K562 (cell line): ENCODE measurements around the gene ACKR2. TPM values are rescaled to one million over a fixed set of nuclear protein-coding genes. Genes with fewer than 3 reads are reported as not detected.

Experiments
- ATAC-seq: fragments of 200-7000 bp; cut with Tn5 transposase; 3 replicates; pipeline ENCODE4 v1.9.1; 2020; ENCODE audit warnings: moderate library complexity
- BruUV-seq: library from RNA; stranded (reverse); fragments of 400-500 nt; replicated peaks from 2 replicates; lab custom pipeline; 2021; lab: Mats Ljungman, UMichigan
- CTCF ChIA-PET: fragments of 300-600 bp; formaldehyde crosslinking; extraction: SDS; loops from one replicate; lab custom pipeline; 2021; ENCODE audit warnings: low intra/inter-chr PET ratio; lab: Yijun Ruan, JAX
- POLR2A ChIA-PET: fragments of 300-600, 350-650 bp; sonication (Branson Sonifier 250); formaldehyde crosslinking; extraction: SDS; loops from one replicate; lab custom pipeline; 2021; ENCODE audit warnings: antibody characterized with exemption, inconsistent platforms; lab: Yijun Ruan, JAX
- DNase-seq, 4 experiments: peaks; one replicate each; pipeline versions ENCODE4 v3.0.0 to v3.0.0-alpha.2; 2011 to 2018; ENCODE audit warnings: low spot score in 3 of 4, mixed read lengths in 3 of 4; ENCODE audit errors: extremely low read depth in 1 of 4
- FAIRE-seq: peaks from 2 replicates; lab custom pipeline; 2011; peaks lifted over from hg19 to GRCh38; lab: Jason Lieb, UNC
- H2AFZ ChIP-seq: 2 replicates; pipeline ENCODE4 v1.6.0; 2011; ENCODE audit warnings: low read depth, low read length, control low read depth, inconsistent platforms
- H3K27ac ChIP-seq: fragments of 200-600 bp; 3 replicates; pipeline ENCODE4 v1.8.0; 2011; ENCODE audit warnings: low read depth, mild to moderate bottlenecking, control low read depth, inconsistent platforms, low read length, moderate library complexity, mixed read lengths; ENCODE audit errors: extremely low read depth
- H3K27me3 ChIP-seq, 2 experiments: fragments of 300-600 bp in 1 of 2; 2 replicates in 1 of 2; 3 replicates in 1 of 2; pipeline versions ENCODE4 v1.6.0 to v1.8.0; 2011; ENCODE audit warnings: inconsistent platforms in 2 of 2, low read length in 2 of 2, mild to moderate bottlenecking in 1 of 2, mixed read lengths in 1 of 2, moderate library complexity in 1 of 2; ENCODE audit not compliant: control insufficient read depth in 2 of 2, insufficient read depth in 2 of 2
- H3K36me3 ChIP-seq: fragments of 300-600 bp; 3 replicates; pipeline ENCODE4 v1.8.0; 2011; ENCODE audit warnings: mild to moderate bottlenecking, low read length, inconsistent platforms; ENCODE audit not compliant: control insufficient read depth, insufficient read depth
- H3K4me1 ChIP-seq, 2 experiments: fragments of 200-600 bp in 1 of 2; replicated peaks in 1 of 2; 2 replicates in 1 of 2; 3 replicates in 1 of 2; pipeline versions ENCODE4 v1.5.1 to v1.8.0; 2011; ENCODE audit warnings: inconsistent platforms in 2 of 2, low read length in 2 of 2, mild to moderate bottlenecking in 1 of 2, mixed read lengths in 1 of 2, moderate library complexity in 1 of 2; ENCODE audit not compliant: control insufficient read depth in 2 of 2, insufficient read depth in 2 of 2
- H3K4me2 ChIP-seq: 2 replicates; pipeline ENCODE4 v1.6.1; 2011; ENCODE audit warnings: low read length, control low read depth, inconsistent platforms, mixed read lengths; ENCODE audit not compliant: insufficient read depth
- H3K4me3 ChIP-seq: fragments of 200-600 bp; sonication (generic), shearing (Covaris generic); 2 replicates; pipeline ENCODE4 v1.5.1; 2016; ENCODE audit warnings: control low read depth, inconsistent platforms
- H3K79me2 ChIP-seq: fragments of 200-600 bp; 3 replicates; pipeline ENCODE4 v1.8.0; 2011; ENCODE audit warnings: low read length, inconsistent platforms; ENCODE audit not compliant: control insufficient read depth, insufficient read depth
- H3K9ac ChIP-seq, 2 experiments: 2 replicates each; pipeline versions ENCODE4 v1.6.0 to v1.6.1; 2011; ENCODE audit warnings: low read depth in 2 of 2, low read length in 2 of 2, control low read depth in 1 of 2, inconsistent platforms in 1 of 2, mild to moderate bottlenecking in 1 of 2, mixed read lengths in 1 of 2; ENCODE audit not compliant: insufficient read depth in 1 of 2
- H3K9me1 ChIP-seq: one replicate; pipeline ENCODE4 v1.6.0; 2011; ENCODE audit warnings: inconsistent platforms, mild to moderate bottlenecking, low read length, moderate library complexity; ENCODE audit not compliant: control insufficient read depth, insufficient read depth
- H3K9me3 ChIP-seq: replicated peaks from 2 replicates; pipeline ENCODE4 v1.5.1; 2011; ENCODE audit warnings: low read depth, low read length, inconsistent platforms; ENCODE audit not compliant: control insufficient read depth, insufficient read depth
- H4K20me1 ChIP-seq: replicated peaks from 2 replicates; pipeline ENCODE4 v1.6.1; 2011; ENCODE audit warnings: low read length, inconsistent platforms, mixed read lengths; ENCODE audit not compliant: control insufficient read depth, insufficient read depth
- ATF1 ChIP-seq, 2 experiments: fragments of 450-650 bp in 1 of 2; IDR thresholded peaks; 2 replicates each; pipeline ENCODE4 v1.6.1; 2016; ENCODE audit warnings: missing compliant biosample characterization in 1 of 2, missing genetic modification characterization in 1 of 2
- CBFA2T2 ChIP-seq: fragments of 450-650 bp; conservative IDR thresholded peaks from 2 replicates; pipeline ENCODE4 v1.6.1; 2017; ENCODE audit warnings: mild to moderate bottlenecking
- CBFA2T3 ChIP-seq: fragments of 450-650 bp; IDR thresholded peaks from 2 replicates; pipeline ENCODE4 v1.6.1; 2017
- JUND ChIP-seq, 2 experiments: IDR thresholded peaks; 2 replicates in 1 of 2; 3 replicates in 1 of 2; pipeline ENCODE4 v1.6.1; 2011; ENCODE audit warnings: borderline replicate concordance in 2 of 2, low read depth in 2 of 2, low read length in 2 of 2, improper control_type of control experiment in 1 of 2, missing biosample characterization in 1 of 2, missing genetic modification characterization in 1 of 2, missing genetic modification reagents in 1 of 2
- KLF16 ChIP-seq: IDR thresholded peaks from 2 replicates; pipeline ENCODE4 v1.6.1; 2016; ENCODE audit warnings: antibody characterized with exemption
- MBD2 ChIP-seq: sonication (generic); IDR thresholded peaks from 2 replicates; pipeline ENCODE4 v1.6.1; 2016; ENCODE audit warnings: low read depth, borderline replicate concordance
- MTA2 ChIP-seq: fragments of 450-650 bp; IDR thresholded peaks from 2 replicates; pipeline ENCODE4 v1.6.1; 2016; ENCODE audit warnings: low read depth
- MTF1 ChIP-seq: fragments of 250-450 bp; sonication (Bioruptor Pico); IDR thresholded peaks from 2 replicates; pipeline ENCODE4 v1.9.0; 2021; ENCODE audit warnings: moderate library complexity, mild to moderate bottlenecking, inconsistent platforms, borderline replicate concordance
- NCOR1 ChIP-seq: fragments of 450-650 bp; IDR thresholded peaks from 2 replicates; pipeline ENCODE4 v1.6.1; 2016; ENCODE audit warnings: mild to moderate bottlenecking, moderate library complexity
- RAD51 ChIP-seq: fragments of 450-650 bp; IDR thresholded peaks from 2 replicates; pipeline ENCODE4 v1.7.1; 2016; ENCODE audit warnings: low read depth, mild to moderate bottlenecking, borderline replicate concordance
- TCFL5 ChIP-seq: fragments of 250-450 bp; sonication (Bioruptor Pico); conservative IDR thresholded peaks from 2 replicates; pipeline ENCODE4 v1.6.1; 2021; ENCODE audit warnings: mild to moderate bottlenecking, moderate library complexity, matching md5 sums
- TEAD1 ChIP-seq, 2 experiments: fragments of 450-650 bp in 1 of 2; sonication (generic) in 1 of 2; formaldehyde crosslinking; IDR thresholded peaks; 2 replicates each; pipeline versions ENCODE4 v1.4.0 to v1.8.0; 2020 to 2022; ENCODE audit warnings: mild to moderate bottlenecking in 2 of 2, missing genetic modification reagents in 1 of 2
- XRCC4 ChIP-seq: IDR thresholded peaks from one replicate; pipeline ENCODE4 v1.6.1; 2011; ENCODE audit not compliant: insufficient read depth, insufficient read length; ENCODE audit errors: extremely low read depth
- ZNF124 ChIP-seq: sonication (generic); formaldehyde crosslinking; IDR thresholded peaks from 2 replicates; pipeline ENCODE4 v1.8.1; 2022; ENCODE audit warnings: missing genetic modification reagents
- ZNF217 ChIP-seq: sonication (generic); formaldehyde crosslinking; IDR thresholded peaks from 2 replicates; pipeline ENCODE4 v1.8.0; 2022; ENCODE audit warnings: mild to moderate bottlenecking, missing genetic modification reagents
- ZNF347 ChIP-seq: fragments of 450-650 bp; formaldehyde crosslinking; IDR thresholded peaks from 2 replicates; pipeline ENCODE4 v1.4.0; 2020; ENCODE audit warnings: low read depth, mild to moderate bottlenecking, moderate library complexity
- ZNF668 ChIP-seq: fragments of 250-450 bp; sonication (Bioruptor Pico); IDR thresholded peaks from 2 replicates; pipeline ENCODE4 v1.8.0; 2022; ENCODE audit warnings: mild to moderate bottlenecking, inconsistent platforms
- WGBS: fragments of 100-300 bp; shearing (Covaris generic); methylation state at CpG from one replicate; pipeline ENCODE4 v1.1.6; 2016; ENCODE audit warnings: low coverage, mixed read lengths; ENCODE audit not compliant: insufficient coverage; ENCODE audit errors: missing lambda C conversion rate; 5-methylcytosine and 5-hydroxymethylcytosine counted together
- in situ Hi-C: fragments of 300-500 bp; cut with MboI; formaldehyde crosslinking; loops from 4 replicates; pipeline ENCODE4 v1.15.0; 2018; ENCODE audit warnings: inconsistent platforms, mixed read lengths
- intact Hi-C: fragments of 100-400 bp; cut with micrococcal nuclease; formaldehyde crosslinking; loops from 2 replicates; pipeline ENCODE4 v1.14.2; 2022
- polyA plus RNA-seq, 8 experiments: library from polyadenylated mRNA; depleted of rRNA in 4 of 8; stranded (reverse) in 5 of 8; unstranded in 3 of 8; fragments of >200 nt; fragmentation: Nextera tagmentation in 2 of 8; fragmentation: Illumina TruSeq in 1 of 8; extraction: Ambion mirVana in 2 of 8; extraction: Trizol in 1 of 8; gene quantifications; 2 replicates each; pipeline versions ENCODE4 v1.2.1 to v1.2.3, GENCODE V29; 2011 to 2014; ENCODE audit warnings: inconsistent platforms in 1 of 8, missing spikeins in 1 of 8
- total RNA-seq, 7 experiments: library from RNA; depleted of rRNA in 6 of 7; stranded (reverse); fragments of >200 nt in 6 of 7; fragmentation: Illumina TruSeq in 2 of 7; extraction: Trizol in 2 of 7; gene quantifications; 2 replicates each; pipeline versions ENCODE4 v1.2.1 to v1.2.3, GENCODE V29; 2011 to 2021; ENCODE audit warnings: low replicate concordance in 1 of 7
- TF ChIP-seq, protein P1 (sequence below): fragments of 450-650 bp; formaldehyde crosslinking; IDR thresholded peaks from 2 replicates; pipeline ENCODE4 v1.4.0; 2020; ENCODE audit warnings: mild to moderate bottlenecking
- TF ChIP-seq, protein P2 (sequence below): IDR thresholded peaks from 3 replicates; pipeline ENCODE4 v1.6.1; 2011; ENCODE audit warnings: borderline replicate concordance, mild to moderate bottlenecking, moderate library complexity; ENCODE audit not compliant: insufficient read length; ENCODE audit errors: extremely low read depth

Gene ACKR2
- total and polyA plus RNA-seq, 9 of the 15 experiments (the other 6 are each of a cell fraction or from before 2014, with no cell fraction given), result 0.03 to 0.69 (median 0.25) TPM; not detected in 1

DNA sequence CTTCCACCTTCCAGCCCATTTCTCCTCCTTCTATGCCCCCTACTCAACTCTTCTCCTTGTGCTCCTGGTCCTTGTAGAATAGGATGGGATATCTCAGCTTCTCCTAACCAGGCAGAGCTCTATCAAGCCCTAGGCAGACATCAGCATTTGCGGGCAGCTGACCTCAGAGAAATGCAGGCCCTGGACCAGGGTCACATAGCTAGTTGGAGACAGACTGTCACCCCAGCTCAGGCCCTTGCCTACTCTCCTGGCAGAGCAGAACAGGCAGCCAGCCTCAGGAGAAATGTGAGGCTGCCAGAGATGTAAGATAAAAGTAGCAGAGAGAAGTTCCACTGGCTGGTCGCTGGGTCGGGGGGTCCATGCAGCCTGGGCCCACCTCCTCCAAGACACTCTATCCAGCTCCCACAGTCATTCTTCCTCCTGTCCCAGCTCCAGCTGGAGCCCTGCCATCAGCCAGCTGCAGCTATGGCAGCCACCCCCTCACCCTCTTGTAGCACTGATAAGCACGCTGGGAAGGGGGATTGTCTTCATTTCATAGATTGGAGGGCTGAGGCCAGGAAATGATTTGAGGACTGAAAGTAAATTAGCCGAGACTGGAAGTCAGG, 62.4 kb downstream of the ACKR2 start (continued):
- TF ChIP-seq NCOR1, result peak; percentile 13; the same call in 1 of the 2 replicates
- TF ChIP-seq RAD51, result no peak
- TF ChIP-seq TEAD1 (CRISPR knock-in tag; IDR thresholded peaks at IDR 0.05), result no peak
- peak; percentile 70 for TF ChIP-seq CBFA2T2
- TF ChIP-seq CBFA2T3, result peak; percentile 80
- TF ChIP-seq ZNF124 (CRISPR knock-in tag), result no peak
- TF ChIP-seq XRCC4, result no peak
- no peak for TF ChIP-seq ZNF668 (CRISPR knock-in tag)
- TF ChIP-seq ZNF217 (CRISPR knock-in tag), result no peak
- TF ChIP-seq TCFL5 (CRISPR knock-in tag), result no peak
- TF ChIP-seq KLF16, result peak; percentile 15; the same call in 1 of the 2 replicates
- TF ChIP-seq, all 486 proteins: peak for 10

DNA sequence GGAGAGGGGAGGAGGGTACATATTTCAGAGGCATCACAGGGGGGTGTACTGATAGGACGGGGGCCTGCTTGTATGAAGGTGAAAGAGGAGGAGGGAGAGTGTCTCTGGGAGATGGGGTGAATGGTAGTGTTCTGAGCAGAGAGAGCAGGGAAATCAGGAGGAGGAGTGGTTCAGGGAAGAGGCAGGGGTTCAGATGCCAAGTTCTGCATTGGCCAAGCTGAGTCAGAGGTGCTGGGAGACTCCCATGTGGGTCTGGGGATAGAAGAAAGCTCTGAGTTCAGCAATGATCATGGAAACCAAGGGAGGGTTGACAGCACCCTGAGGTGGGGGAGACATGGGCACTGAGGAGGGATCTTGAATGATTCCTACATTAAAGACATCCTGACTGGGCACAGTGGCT, 63.5 kb downstream of the ACKR2 start:
- in situ Hi-C loops, result no loop called here
- no peak for TF ChIP-seq JUND (IDR thresholded peaks at IDR 0.05; ENCODE audit: borderline replicate concordance, low read depth, low read length)
- no peak for TF ChIP-seq JUND (tag; IDR thresholded peaks at IDR 0.05; ENCODE audit: borderline replicate concordance, low read depth, low read length)
- TF ChIP-seq MTF1 (CRISPR knock-in tag), result no peak
- TF ChIP-seq, protein P1, sequence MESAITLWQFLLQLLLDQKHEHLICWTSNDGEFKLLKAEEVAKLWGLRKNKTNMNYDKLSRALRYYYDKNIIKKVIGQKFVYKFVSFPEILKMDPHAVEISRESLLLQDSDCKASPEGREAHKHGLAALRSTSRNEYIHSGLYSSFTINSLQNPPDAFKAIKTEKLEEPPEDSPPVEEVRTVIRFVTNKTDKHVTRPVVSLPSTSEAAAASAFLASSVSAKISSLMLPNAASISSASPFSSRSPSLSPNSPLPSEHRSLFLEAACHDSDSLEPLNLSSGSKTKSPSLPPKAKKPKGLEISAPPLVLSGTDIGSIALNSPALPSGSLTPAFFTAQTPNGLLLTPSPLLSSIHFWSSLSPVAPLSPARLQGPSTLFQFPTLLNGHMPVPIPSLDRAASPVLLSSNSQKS (CRISPR knock-in tag), result no peak
- no peak for TF ChIP-seq ZNF347 (CRISPR knock-in tag)
- no peak for TF ChIP-seq ATF1 (CRISPR knock-in tag; IDR thresholded peaks at IDR 0.05)
- no peak for TF ChIP-seq ATF1 (tag; IDR thresholded peaks at IDR 0.05)
- no peak for TF ChIP-seq MBD2
- TF ChIP-seq, protein P2, sequence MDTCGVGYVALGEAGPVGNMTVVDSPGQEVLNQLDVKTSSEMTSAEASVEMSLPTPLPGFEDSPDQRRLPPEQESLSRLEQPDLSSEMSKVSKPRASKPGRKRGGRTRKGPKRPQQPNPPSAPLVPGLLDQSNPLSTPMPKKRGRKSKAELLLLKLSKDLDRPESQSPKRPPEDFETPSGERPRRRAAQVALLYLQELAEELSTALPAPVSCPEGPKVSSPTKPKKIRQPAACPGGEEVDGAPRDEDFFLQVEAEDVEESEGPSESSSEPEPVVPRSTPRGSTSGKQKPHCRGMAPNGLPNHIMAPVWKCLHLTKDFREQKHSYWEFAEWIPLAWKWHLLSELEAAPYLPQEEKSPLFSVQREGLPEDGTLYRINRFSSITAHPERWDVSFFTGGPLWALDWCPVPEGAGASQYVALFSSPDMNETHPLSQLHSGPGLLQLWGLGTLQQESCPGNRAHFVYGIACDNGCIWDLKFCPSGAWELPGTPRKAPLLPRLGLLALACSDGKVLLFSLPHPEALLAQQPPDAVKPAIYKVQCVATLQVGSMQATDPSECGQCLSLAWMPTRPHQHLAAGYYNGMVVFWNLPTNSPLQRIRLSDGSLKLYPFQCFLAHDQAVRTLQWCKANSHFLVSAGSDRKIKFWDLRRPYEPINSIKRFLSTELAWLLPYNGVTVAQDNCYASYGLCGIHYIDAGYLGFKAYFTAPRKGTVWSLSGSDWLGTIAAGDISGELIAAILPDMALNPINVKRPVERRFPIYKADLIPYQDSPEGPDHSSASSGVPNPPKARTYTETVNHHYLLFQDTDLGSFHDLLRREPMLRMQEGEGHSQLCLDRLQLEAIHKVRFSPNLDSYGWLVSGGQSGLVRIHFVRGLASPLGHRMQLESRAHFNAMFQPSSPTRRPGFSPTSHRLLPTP, result no peak
- no peak for TF ChIP-seq MTA2

More for the DNA sequence above, 63.5 kb downstream of the ACKR2 start:
- H3K79me2 ChIP-seq, result no peaks in the 10 kb centered on the region
- no peak for FAIRE-seq
- no peak overlapping the region for H3K4me2 ChIP-seq
- H3K36me3 ChIP-seq, result no peaks in the 10 kb centered on the region
- no peak overlapping the region for H2AFZ ChIP-seq
- ATAC-seq, result no peak
- H3K4me1 ChIP-seq, result no peaks in the 10 kb centered on the region; a peak in 1 of 5 replicates
- CTCF ChIA-PET, result interaction anchor here (0.9 kb wide), 1 partner anchor 92 kb away, joined by 3 read pairs; no protein-coding TSS in a partner anchor
- peaks cover 4% of the 10 kb centered on the region; the same call in 1 of the 2 replicates for H4K20me1 ChIP-seq
- no peak overlapping the region for H3K9ac ChIP-seq
- H3K27ac ChIP-seq, result no peak overlapping the region
- peak in 1 of 4 experiments; percentile 9 for DNase-seq
- peaks cover 2% of the 10 kb centered on the region for H3K9me1 ChIP-seq
- BruUV-seq, result no TSS peak
- POLR2A ChIA-PET, result no interaction called here
- peaks cover 30 to 86% of the 10 kb centered on the region in 2 experiments for H3K27me3 ChIP-seq
- no peak overlapping the region for H3K4me3 ChIP-seq
- intact Hi-C loops, result no loop called here
- H3K9me3 ChIP-seq, result no peaks in the 10 kb centered on the region
- WGBS, result 13% methylated on average over 1 of the region's 1 CpG
